HG03571 (cell line): Measurements from ENCODE around the gene AKAP8L.

Experiments
- ATAC-seq: cut with Tn5 transposase; IDR thresholded peaks from one replicate; pipeline ENCODE4 v1.9.1; 2021; ENCODE audit not compliant: unreplicated experiment

AKAP8L gene

DNA sequence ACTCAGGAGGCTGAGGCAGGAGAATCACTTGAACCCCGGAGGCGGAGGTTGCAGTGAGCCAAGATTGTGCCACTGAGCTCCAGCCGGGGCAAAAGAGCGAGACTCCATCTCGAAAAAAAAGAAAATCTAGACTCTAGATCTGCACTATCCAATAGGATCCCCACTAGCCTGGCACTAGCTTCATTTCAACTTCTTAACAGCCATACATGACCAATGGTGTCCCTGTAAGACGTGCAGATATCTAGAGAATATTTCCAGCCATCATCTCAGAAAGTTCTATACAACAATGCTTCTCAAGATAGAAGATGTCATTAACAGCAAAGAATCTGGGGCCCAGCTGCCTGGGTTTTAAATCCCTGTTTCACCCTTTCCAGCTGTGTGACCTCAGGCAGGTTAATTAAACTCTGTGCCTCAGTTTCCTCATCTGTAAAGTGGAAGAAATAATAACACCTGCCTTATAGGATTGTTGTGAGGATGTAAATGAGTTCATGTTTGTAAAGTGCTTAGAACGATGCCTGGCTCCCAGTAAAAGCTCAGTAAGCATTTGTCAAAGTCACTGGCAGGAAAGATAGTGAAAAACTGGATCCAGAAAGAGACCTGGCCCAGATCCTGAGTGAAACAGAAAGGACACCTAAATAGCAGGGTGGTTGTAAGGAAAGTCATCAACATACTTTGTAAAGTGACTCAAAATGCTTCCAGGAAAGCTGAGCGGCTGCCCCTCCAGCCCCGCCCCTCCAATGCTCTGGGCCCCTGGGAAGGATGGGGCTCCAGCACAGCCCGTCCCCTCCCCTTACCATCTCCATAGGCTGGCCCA, 17.4 kb upstream of the AKAP8L start:
- ATAC-seq = no peak

DNA sequence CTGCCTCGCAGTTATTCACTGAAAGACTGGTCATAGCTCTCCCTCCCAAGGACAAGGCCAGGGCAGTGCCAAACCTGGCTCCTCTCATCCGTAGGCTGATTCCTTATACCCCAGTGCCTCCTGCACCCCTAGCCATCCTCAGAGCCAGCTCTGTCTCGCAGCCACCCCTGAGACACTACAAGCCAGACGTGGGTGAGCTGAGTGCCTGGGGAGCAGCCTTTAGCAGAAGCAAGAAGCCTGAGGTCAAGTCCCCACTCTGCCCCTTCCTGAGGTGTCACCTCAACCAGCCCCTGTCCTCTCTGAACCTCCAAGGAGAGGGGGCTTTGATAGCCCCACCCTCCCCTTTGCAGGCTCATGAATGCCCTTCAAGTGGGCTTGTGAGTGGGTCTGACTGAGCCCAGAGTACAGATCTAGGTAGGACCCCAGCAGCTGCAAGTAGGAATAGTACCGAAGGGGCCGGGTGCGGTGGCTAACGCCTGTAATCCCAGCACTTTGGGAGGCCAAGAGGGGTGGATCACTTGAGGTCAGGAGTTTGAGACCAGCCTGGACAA, 14.8 kb upstream of the AKAP8L start:
- ATAC-seq = no peak

DNA sequence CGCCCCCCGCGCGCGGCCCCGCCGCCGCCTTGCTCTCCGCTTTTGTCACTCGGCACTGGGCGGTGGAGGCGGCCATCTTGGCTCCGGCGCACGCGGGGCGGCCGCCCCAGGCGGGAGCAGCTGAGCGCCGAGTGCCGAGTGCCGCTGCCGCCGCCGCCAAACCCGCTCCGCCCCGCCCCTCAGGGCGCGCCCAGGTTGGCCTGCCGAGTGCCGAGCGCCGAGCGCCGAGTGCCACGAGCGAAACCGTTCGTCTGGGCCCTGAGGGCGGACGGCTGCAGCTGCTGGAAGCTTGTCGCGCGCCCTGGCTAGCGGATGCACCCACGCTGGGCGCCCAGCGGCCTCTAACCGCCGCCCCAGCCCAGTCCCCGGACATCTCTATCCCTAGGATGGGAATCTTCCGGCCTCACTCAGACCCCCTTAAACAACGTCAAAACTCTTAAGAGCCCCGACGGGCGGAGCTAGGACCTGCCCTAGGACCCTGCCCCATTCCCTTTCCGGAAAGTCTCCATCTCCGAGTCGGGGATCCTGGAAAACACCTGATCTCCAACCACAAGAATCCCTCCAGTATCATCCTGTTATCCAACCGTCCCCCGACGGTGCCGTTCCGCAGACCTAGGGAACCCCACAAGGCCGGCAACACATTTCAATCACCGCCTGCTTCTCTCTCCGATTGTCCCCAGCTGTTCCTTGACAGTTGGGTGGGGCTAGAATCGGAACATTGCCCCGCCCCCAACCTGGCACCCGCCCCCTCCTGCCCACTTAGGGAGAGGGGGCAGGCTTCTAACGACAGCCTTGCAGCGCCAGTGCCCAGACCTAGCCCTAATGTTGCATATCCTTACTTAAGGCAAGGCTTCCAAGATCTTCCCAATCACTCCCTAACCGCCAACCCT, 14.1 kb upstream of the AKAP8L start:
- no peak for ATAC-seq

DNA sequence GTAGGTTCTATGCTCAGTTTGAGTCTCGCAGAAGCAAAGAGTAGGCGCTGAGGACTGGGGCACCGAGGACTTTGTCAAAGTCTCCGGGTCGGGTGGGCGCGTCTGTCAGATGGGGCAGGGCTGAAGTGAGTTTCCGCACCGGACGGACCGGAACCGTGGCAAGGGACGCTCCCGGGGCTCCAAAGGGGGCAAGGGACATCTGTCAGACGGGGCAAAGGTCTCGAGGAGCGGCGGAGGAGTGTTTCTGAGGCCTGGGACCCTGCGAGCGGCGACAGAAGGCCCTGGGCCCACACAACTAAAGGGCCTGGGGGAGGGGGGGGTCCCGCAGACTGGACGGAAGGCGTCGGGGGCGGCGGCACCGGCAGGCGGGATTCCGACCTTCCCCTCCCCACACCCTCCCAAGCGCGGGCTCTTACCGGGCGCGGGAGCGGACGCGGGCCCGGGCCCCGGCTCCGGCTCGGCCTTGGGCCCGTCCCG, 13.3 kb upstream of the AKAP8L start:
- ATAC-seq = no peak

DNA sequence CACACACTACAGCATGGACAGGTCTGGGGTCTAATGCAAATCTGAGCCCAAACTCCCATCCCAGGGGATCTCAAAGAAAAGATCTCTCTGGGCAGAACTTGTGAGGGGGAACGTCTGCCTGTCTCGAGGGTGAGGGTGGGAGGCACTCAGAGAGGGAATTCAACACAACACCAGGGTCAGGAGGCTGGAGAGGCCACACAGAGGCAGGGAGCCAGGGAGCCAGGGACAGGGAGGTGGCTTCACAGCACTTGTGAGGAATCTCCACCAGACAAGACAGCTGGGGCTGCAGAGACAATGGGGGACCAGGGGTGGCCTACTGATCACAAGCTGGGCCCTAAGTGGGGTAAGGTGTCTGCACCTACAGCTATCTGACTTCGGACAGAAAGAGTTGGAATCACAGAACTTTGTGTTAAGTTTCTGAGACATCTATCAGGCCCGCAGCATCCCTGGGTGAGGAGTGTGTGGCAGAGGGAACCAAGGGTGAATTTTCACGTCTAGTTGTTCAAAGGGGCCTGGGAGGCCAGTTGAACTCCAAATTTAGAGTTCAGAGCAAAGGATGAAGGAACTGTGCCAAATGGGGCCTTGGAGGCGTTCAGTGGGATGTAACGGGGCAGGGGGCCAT, 12.7 kb upstream of the AKAP8L start:
- ATAC-seq = no peak

DNA sequence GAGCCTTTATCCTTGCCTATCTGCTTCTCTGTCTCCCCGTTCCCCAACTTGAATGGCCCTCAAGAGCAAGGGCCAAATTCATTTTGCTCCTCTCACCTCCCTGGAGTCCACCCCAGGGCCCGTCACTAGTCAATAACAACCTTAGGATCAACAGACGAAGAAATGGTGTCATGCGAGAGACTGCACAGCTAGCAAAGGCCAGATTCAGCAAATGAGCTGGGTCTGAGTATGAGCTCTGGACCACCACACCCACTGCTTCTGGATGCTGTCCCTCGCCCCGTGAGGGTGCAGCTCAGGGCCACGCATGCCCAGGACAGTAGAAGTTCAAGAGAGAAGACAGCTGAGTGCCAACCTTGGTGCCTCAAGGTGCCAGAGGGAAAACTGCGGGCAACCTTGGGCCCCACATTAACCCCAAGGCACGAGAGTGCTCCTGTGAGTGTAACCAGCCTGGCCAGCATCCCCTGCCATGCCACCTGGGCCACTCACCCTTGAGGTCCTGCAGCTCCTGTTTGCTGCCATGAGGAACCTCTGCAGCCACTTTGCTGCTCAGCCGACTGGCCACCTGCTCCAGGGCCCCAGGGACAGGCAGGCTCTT, 11.8 kb upstream of the AKAP8L start:
- ATAC-seq = no peak

DNA sequence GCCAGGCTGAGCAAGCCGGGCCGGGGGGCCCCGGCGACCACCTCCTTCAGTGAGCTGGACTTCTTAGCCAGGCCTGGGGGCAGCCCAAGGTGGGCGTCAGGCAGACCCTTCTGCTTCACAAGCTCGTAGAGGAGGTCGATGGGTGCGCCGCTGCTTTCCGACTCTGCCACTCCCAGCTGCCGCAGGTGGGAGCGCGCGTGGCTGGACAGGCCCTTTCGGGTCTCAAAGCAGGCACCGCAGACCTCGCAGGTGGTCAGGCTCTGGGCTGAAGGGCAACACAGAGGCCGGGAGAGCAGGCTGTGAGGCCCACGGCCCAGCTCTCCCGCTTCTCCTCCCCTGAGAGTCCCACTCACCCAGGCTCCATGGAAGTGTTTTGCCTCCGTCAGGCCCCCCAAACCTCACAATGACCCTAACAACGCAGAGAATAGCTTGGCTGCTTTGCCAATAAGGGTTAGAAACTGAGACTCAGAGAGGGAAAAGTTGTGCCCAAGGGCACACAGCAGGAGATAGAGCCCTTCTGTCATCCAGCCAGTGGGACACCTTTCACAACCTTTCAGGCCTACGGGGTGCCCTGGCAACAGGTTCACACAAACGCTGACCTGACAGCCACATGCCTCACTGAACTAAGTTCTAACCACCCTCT, 11.2 kb upstream of the AKAP8L start:
- ATAC-seq = no peak

DNA sequence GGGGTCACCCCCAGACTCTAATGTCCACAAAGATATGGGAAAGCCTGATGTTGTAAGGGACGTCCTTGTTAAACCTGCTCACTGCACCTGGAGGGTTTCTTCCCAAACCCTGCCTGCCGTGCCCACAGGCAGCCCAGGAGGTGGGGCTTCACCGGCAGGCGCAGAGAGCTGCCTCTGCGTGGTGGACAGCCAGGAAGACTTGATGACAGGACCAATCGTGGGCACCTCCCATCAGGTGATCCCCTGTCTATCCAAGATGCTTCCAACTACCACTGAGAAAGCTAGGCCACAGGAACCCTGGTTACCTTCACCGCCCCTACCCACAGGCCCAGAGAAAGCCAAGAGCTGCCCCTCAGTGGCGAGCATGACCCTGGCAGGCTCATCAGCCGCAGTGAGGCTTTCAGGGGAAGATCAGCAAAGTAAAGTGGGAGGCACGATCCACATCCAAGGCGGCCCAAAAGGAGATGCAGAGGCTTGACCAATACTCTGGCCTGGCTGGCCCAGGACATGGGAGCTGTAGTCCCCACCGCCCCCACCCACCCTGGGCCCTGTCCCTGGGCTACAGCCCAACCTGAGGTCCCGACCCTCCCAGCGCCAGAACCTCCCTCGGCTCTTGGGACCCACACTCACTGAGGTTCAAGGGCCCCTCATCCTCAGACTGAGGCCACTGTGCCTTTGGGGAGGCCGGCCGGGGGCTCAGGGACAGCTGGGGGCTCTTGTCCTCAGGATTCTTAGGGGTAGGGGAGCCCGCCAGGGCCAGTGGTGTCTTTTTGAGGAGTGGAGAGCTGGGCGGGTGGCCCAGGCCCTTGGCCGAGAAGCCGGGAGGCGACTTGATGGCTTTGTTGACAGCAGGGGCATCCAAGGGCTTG, 10.4 kb upstream of the AKAP8L start:
- ATAC-seq = no peak

DNA sequence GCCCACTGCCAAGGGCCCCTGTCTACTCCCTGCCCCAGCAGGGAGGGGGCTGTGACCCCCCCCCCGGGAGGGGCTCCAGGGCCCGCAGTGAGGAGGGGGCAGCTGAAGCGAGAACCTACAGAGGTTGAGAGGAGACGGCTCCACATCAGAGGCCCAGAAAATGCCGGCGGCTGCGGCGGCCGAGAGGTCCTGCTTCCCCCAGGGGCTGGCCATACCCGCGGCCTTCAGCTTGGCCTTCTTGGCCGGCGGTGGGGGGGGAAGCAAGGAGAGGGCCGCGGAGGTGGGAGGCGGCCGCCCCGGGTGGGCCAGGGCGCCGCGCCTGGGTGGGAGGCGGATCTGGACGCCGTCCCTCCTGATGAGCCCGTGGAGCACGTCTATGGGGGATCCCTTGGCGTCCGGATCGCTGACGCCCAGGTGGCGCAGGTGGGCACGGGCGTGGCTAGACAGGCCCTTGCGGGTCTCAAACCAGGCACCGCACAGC, 9.2 kb upstream of the AKAP8L start:
- no peak for ATAC-seq

DNA sequence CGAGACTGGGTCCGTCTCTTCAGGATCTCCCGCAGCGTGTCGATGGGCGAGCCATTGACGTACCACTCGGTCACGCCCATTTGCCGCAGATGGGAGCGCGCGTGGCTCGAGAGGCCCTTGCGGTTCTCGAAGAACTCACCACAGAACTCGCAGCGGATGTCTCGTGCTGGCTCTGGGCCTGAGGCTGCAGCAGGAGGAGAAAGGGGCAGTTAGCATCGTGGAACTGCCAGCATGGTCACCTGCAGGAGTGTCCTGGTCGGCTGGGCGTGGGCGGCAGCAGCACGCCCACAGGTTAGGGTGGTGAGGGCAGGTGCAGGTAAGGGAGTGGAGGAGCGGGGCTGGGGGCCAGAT, 8.5 kb upstream of the AKAP8L start:
- no peak for ATAC-seq

DNA sequence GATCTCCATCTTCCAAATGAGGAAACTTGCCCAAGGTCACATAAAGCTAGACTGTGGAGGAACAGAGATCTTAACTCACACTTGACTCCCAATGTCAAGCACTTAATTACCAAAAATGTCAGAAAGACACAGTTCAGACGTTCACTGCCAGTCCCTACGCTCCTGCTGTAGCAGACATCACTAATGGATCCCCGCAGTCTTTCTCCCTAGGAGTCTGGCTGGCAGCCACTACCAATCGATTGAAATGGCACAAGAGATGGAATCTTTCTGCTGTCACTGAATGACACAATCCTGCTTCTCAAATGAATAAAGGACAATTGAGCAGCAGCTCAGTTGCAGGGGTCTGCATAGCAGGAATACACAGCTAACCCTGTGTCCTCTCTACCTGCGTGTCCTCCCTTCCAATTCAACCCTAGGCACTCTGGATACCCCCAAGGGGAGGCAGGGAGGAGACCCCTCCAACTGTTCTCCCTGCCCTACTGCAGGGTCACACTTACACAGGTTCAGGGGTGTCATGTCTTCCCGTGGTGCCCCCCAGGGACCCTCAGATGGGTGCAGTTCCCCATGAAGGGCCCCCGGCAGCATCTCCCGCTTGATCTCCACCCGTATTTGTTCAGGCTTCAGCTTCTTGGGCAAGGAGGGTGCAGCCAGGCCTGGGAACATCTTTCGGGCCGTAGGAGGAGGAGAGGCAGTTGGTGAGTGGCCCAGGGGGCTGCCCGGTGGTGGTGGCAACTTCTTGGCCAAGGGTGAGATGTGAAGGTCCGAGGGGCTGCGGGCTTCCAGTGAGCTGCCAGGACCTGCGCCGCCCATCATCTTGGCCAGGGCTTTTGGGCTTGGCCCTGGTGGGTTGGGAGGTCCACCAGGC, 7.9 kb upstream of the AKAP8L start:
- ATAC-seq = no peak

DNA sequence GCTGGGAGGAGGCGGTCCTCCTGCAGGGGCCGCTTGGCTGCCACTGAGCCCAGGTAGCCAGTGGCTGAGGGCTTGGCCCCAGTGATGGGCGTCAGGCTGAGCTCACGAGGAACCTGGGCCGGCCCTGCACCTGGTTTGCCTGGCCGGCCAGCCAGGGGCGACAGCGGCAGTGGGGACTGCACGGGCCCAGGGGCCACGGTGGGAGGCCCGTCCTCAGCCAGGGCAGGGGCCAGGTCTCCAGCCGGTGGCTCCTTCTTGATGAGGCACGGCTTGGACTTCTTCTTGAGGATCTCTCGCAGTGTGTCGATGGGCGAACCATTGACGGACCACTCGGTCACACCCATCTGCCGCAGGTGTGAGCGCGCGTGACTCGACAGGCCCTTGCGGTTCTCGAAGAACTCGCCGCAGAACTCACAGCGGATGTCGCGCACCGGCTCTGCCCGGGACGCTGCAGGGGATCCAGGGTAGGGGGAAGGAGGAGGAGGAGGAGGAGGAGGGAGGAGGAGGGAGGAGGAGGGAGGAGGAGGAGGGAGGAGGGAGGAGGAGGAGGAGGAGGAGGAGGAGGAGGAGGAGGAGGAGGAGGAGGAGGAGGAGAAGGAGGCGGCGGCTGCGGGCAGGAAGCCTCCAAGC, 6.6 kb upstream of the AKAP8L start:
- ATAC-seq = no peak

DNA sequence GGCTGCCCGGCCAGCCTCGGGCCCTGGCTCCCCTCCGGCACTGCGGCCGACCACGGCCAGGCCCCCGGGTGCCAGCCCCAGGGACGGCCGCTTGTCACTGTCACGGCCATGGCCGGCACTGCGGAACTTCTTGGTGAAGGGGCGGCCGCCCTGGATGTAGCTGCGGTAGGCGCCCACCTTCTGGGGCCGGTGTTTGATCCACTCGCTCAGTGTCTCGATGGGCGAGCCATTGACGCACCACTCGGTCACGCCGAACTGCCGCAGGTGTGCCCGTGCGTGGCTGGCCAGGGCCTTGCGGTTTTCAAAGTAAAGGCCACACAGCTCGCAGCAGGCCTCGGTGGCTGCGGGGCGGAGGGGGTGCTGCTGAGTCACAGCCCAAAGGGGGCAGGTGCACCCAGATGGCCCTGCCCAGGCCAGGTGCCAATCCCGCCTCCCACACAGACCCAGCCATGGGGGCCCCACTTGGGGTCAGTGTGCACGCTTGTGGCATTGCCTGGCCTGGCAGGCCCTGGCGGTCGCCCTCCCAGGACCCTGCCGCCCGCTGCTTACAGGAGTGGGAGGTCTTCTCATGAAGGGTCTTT, 6.0 kb upstream of the AKAP8L start:
- no peak for ATAC-seq

DNA sequence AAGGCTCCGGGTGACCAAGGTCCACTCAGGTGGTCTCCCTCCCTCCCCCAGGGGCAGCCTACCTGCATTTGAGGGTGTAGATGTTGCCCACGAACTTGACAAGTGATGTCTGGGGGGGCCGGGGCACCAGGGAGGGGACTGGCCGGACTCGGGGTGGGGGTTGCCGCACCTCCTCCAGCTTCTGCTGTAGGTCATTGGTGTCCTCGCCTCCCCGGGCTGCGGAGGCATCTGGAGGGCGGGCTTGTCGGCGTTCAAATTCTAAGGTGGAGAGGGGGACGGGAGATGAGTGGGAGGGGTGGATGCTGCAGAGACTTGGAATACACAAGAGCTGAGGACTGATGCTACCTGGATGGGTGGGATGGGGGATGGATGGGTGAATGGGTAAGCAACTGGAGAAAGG, 5.3 kb upstream of the AKAP8L start:
- no peak for ATAC-seq

DNA sequence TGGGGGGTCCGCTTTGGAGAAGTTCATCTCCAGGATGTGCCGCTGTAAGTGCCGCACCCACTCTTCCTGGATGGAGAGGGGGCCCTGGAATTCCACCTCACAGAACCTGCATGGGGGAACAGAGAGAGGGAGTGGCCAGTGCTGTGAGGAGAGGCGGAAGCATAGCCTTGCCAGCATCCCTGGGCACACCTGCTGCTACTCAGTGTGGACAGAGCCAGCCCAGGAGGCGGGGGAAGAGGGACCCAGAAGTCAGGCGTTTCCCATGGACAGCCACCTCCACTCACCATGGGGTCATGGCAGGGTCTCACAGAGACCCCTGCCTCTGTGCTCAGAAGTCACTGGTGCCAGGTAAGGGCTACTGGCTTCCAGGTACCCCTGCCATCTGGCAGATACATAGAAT, 4.3 kb upstream of the AKAP8L start:
- no peak for ATAC-seq

DNA sequence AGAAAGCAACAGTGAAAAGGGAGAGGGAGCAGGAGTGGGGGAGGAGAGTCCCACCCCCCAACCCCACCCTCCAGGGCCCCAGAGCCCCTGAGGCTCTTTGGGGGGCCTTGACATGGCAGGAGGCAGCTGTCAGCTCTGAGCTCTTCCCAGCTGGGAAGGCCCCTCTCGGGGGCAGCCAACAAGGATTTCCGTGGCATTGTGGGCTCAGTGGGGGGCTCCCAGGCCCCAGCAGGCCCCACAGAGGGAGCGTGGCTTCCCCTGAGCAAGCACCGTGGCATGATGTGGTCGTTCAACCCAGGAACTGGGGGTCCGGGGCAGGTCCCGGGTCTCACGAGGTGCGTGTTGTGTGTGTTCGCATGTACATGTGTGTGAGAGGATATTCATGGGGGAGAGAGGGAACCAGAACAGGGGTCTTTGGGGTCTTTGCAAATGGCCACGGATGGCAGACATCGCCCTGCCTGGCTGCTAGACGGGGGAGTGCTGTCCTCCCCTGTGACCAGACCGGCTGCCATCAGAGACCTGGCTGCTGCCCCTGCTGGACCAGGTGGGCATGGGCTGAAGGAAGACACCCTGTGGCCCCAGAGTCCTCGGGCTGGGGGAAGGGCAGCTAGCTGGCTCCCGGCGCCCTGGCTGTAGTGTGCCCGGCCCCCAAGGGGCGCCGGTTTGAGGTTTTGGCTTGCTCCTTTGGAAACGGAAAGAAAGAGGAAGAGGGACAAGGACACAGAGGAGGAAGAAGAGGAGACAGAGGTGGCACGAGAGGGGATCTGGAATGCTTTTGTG, 3.7 kb upstream of the AKAP8L start:
- ATAC-seq = no peak

DNA sequence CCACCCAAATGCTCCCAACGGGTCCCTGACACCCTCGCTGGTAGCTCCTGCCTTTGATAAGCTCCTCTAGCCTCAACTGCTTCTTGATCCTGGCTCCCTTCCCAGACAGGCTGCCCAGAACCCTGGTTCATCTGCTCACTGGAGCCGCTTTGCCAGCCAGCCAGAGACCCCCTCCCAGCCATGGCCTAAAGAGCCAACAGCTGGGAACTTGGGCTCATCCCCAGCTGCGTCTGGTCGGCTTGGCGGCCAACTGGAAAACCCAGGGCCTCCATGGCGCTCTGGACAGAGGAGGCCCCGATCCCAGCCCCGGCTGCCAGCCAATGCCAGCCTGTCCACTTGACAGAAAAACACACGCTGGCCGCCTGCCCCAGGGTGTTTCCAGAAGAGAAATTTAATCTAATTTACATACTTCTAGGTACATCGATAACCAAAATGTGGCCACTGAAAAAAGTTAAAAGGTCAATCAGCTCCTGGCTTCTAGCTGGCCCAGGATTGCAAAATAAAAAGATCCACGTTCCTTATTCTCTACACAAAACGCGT, 3.0 kb upstream of the AKAP8L start:
- no peak for ATAC-seq
